Activated CD4-positive, alpha-beta T cell treated with anti-CD3 and anti-CD28 coated beads for 48 hours (primary cell): ENCODE data around the gene TRPV5.

Source experiments
- DNase-seq: peaks from one replicate; pipeline ENCODE4 v3.0.0-alpha.2; 2020

Gene TRPV5

DNA sequence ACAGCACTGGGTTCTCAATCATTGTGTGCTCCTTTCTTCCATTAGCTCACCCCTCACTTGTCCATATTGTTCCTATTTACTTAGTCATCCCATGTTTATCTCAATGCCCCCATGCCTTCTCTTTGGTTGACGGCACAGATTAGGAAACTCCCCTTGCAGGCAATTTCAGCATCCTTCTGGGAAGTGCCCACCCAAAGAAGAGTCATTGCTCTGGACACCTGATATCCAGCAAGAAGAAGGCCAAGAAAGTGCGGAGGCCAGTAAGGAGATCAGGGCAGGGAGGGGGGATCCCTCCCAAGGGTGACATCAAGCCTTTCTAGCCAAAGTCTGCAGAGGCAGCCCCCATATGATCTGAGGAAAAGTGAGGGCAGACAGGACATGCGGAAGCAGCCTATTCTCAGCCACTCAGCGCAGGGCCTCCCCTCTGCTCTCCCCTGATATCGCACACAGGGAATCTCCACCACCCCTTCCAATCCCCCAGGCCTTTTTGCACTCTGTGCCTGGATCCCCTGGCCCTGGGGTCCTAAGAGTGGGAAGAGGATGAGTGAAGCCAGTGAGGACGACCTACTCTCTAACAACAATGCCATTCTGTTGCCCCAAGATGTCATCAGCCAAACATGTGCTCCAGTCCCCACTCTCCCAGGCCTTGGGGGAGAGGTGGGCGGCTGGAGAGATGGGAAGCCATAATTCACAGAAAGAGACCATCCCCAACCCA, 49.8 kb downstream of the TRPV5 start:
- DNase-seq = no peak

DNA sequence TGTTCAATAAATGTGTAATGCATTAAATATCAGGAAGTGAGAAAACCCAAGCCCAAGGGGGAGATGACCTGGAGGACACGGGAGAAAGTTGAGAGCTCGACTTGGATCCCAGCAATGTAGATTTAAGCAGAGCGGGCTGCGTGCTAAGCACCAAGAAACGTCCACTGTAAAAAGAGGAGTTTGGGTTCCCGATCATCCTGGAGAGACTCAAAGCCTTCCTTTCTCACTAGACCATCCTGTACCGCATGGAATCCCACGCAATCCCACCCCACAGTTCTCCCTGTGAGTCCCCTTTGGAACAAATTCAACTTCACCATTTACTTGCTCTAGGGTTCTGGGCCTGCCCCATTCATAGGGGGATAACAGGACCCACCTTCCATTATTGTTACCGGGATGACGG, 50.4 kb downstream of the TRPV5 start:
- DNase-seq = no peak

DNA sequence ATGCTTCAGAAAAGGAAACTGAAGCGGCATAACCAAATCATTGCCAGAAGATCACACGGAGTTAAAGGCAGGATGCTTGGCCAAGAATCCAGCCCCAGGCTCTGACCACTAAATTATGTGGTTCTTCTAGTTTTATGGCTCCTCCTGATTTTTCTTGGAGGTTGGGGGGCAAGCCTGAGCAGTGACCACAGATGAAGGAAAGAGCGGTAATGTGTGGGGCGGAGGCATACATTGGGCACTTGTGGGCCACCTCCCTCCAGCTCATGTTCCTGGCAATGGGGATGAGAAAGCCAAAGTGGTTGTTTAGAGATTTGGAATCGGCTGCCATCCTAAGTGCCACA, 51.2 kb downstream of the TRPV5 start:
- no peak for DNase-seq

GRCh38 chr7:142881586-142882337, 51.8 kb downstream of the TRPV5 start:
- DNase-seq = no peak

DNA sequence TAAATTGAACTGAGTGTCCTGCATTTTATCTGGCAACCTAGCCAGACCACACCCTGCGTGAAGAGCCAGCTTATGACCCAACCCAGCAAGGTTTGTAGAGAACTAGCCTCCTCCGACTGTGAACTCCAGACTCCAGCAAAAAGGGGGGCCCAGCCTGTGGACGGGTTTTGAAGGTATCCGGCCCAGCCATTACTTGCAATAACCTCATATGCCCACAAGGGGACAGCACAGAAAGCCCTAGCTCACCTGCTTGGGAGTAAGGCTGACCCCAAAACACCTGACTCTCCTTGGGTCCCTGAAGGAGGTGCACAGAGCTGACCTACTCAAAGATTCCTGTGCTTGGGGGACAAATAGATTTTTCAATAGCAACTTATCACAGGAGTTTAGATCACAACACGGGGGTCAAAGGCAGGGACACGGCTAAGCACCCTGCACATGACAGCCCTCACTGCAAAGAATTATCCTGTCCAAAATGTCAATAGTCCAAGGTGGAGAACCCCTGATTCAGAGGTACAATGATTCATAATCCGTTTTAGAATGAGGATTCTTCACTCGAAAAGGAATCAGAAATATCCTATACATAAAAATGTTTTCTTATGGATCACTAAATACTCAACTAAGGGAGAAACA, 52.6 kb downstream of the TRPV5 start:
- peak; percentile 64 for DNase-seq

- DNase-seq = no peak
Measured at GRCh38 chr7:142879060-142879459, 54.5 kb downstream of the TRPV5 start.

- DNase-seq = no peak
Measured at GRCh38 chr7:142878315-142878714, 55.2 kb downstream of the TRPV5 start.

DNA sequence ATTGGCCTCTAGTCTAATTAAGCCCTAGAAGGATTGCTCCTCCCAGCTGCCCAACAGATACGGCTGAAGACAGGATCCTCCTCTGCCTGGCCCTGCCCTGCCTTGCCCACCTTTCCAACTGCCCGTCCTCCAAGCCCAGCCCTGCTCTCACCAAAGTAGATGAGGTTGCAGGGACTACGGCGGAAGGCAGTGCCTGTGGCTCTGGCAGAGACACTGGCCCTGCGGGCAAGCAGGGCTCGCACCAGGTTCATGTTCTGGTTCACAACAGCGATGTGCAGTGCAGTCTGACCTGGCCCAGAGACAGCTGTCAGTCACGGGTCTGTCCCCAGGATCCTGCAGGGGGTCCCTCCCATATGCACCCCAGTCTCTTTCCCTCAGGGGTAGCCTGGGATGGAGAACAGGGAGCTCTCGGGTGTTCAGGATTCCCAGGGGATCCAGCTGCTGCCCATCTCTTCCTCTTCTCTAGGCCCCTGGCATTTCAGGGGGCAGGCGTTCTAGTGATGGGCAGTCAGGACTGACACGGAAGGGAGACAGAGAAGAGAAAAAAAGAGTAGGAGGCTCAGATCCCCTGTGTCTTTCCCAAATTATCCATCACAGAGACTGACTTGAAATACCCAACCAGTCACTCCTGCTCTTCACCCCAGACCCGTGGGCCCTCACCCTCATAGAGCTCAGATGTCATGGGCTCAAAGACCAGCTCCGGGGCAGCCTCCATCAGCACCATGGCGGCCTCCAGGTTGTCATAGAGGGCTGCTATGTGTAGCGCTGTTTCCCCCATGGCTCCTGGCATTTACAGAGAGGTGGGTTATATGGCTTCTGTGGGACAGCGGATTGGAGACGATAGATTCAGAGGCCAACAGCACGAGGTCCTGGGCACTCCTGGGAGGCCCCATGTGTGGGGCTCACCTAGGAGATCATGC, 56.3 kb downstream of the TRPV5 start:
- DNase-seq = no peak

DNA sequence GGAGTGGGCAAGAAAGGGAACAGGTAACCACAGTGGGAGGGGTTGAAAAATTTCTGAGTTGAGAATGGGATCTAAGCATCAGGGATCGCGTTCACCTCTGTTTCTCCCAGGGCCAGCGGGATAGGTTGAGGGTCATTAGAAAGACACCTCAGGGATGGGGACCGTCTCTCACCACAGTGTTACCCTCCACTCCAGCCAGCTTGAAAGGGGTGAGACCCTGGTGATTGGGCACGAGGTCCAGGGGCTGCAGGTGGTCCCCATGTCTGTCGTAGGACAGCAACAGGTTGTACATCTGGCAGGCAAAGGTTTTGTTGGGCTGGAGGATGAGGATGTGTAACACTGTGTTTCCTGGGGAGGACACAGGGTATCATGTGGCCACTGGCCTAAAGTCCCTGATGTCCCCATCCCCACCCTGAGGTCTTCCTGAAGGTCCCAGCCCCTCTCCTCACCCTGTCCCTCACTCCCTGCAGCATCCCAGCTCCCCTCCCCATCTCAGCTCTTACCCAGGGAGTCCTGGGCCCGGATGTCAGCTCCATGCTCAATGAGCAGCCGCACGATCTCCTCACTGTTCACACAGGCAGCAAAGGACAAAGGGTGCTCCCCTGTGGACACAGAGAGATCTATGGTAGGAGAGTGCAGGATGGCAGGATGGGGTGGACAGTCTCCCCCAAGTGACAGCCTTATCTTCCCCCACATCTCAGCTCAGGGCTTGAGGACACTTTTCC, 57.1 kb downstream of the TRPV5 start:
- no peak for DNase-seq

- no peak for DNase-seq
Measured at GRCh38 chr7:142875456-142875855, 58.1 kb downstream of the TRPV5 start.

DNA sequence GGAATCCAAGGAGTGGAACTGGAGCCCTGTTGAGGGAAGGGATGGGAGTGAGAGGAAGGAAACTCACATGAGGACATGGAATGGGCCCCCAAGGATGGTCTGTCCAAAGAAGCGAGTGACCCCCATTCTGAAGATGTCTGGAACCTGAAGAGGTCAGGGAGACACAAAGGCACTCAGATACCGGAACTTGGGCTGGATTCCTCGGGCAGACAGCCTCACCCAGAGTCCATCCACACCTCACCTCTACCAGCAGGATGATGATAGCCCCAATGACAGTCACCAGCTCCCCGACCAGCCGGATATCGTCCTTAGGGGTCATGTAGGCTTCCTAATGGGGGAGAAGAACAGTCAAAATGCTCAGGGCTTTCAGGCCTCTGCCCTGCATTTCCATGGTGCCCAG, 58.7 kb downstream of the TRPV5 start:
- no peak for DNase-seq

DNA sequence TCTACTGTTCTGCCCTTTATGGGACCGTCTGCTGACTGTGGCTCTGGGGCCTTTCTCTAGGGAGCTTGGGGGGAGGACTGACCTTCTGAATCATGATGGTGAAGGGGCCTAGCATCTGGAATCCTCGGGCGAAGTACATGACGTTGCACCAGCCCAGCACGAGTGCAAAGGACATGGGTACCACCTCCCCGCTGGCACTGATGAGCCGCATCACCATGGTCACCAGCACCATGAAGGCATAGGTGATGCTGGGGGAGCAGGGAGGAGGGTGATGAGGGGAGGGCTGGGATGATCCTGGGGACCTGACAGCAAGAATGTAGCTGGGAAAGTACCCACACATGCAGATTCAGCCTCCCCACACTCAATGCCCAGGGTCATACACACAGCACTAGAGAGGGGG, 59.1 kb downstream of the TRPV5 start:
- no peak for DNase-seq

- no peak for DNase-seq
Measured at GRCh38 chr7:142873871-142874270, 59.7 kb downstream of the TRPV5 start.

- DNase-seq = peak; percentile 69
Measured at GRCh38 chr7:142873281-142873784, 60.2 kb downstream of the TRPV5 start.

DNA sequence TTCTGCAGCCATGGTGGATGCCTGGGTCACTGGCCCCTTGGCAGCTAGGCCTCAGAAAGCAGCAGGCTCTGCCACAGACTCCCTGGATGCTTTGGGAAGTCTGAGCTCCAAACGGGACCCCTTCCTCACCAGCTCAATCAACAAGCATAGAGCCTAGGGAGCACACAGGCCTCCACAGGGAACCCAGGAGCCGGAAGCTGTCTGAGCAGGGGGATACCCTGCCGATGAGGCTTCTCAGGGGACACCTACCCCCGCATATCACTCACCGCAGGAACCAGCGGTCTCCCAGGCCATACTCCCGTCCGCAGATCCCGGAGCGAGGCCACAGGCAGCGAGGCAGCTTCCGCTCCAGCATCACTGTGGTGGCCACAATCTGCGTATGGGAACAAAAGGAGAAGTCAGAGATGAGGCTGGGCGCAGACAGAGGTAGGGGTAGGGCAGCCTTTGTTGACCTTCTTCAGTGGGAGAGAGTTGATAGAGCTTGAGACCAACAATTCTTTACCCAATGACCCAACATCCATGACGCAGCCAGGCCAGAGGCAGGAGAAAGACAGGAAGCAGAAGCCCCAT, 61.4 kb downstream of the TRPV5 start:
- no peak for DNase-seq

GRCh38 chr7:142871260-142872105, 62.1 kb downstream of the TRPV5 start:
- DNase-seq = no peak

GRCh38 chr7:142870566-142871259, 62.8 kb downstream of the TRPV5 start:
- no peak for DNase-seq

DNA sequence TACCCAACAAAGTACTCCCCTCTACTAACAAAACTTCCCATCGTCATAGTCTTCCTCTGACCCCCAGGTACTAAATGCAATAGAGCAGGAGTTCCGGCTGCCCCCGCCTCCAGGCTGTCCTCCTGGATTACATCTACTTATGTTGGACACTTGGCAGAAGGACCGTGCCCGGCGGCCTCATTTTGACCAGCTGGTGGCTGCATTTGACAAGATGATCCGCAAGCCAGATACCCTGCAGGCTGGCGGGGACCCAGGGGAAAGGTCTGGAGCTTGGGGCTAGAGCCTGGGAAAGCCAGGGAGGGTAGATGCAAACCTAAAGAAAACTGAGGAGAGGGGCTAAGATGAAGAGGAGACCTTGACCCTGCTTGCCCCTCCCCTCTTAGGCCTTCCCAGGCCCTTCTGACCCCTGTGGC, 63.4 kb downstream of the TRPV5 start:
- no peak for DNase-seq

GRCh38 chr7:142869434-142869833, 64.1 kb downstream of the TRPV5 start:
- no peak for DNase-seq

GRCh38 chr7:142868986-142869415, 64.5 kb downstream of the TRPV5 start:
- no peak for DNase-seq
